Activated T-cell treated with anti-CD3 and anti-CD28 coated beads for 24 hours (primary cell): ENCODE data around the gene MYO5B.
"Not testable (repeated sequence)": the region's sequence is repeated elsewhere in the genome, so short reads cannot be mapped to it uniquely, and the experiment has no call there.

ENCODE experiments used
- DNase-seq: peaks from one replicate; pipeline ENCODE4 v3.0.0-alpha.2; 2020; ENCODE audit warnings: low read depth

The MYO5B gene

DNA sequence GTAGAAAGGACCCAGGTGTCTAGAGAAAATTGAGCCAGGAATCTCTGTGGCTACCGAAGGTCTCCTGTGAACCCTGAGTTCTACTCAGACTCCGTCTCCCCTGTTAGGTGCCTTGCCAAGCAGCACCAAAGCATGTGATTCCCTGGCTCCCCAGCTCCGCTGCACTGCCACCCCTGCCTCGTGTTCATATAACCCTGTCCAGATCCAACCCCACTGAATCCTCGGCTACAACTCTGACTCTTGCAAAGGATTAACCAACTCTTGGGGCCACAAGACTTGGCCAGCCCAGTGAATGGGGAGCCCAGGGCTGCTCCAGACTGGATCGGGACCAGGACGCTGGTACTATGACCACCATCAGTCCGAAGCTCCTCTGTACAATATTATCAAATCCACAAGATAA, 344.3 kb downstream of the MYO5B start:
- DNase-seq: no peak

DNA sequence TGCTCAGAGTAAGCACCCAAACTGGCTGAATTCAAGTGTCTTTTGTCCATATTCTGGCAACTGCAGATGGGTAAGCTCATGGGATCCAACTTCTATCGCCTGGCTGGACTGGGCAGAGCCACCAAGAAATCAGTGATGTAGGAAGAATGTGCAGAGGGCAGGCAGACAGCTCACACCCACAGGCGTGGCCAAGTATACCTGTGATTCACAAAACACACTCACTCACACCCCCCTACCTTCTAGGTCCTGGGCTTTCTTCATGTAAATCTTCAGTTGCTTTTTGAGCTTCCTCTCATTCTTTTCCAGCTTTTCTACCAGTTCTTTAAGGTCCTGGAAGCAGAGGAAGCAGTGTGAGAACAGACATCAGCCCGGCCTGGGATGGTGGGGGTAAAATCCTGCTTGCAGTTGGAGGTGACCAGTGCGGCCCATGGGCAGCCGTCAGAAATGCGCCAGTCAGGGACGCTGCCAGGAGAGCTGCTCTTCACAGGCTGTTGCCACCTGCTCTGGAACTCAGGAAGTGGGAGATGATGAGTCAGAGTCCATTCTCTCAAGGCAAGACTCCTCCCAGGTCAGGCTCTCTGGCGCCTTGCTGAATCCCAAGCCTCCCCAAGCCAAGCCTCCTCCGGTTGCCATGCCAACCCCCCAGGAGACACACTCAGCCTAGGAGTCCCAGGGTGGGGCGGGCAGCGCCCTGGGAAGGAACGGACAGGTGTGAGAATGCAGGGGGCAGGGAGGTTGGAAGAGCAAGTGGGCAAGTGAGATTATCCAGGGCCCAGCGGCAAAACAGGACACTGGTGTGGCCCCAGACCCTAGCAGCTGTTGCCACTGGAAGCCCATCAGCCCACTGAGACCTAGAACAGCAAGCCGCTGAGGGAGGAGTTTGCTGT, 345.4 kb downstream of the MYO5B start:
- DNase-seq: no peak

GRCh38 chr18:49848115-49848514, 346.8 kb downstream of the MYO5B start:
- no peak for DNase-seq

DNA sequence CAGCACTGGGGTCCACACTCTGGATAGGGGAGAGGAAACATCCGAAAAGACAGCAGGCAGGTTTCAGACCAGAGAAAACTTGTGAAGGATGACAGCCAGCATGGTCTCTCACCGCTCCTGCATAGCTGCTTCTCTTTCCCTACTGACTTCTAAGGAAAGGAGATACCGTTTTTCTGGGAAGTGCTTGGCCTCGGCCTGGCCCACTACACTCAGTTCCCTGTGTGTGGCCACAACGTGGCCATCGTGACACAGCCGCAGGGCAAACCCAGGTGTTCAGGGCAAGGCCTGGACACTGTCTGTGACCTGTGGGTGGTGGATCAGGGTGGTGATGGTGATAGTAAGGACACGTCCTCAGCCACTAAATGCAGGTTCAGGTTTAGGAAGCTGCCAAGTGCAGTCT, 347.4 kb downstream of the MYO5B start:
- DNase-seq: no peak

GRCh38 chr18:49846718-49847470, 348.1 kb downstream of the MYO5B start:
- DNase-seq: no peak

DNA sequence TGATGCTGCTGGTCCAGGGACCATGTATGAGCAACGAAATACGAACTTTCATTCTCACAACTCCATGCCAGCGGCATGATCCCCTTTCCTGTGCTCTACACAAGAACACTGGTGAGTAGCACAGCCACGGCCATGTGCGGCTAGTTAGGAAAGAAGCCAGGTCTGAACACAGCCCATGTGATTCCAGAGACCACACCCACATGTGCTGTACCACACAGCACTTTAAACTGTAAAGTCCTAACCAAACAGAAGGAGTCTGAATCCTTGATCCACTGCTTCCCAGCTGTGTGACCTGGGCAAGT, 348.6 kb downstream of the MYO5B start:
- no peak for DNase-seq

GRCh38 chr18:49845629-49846360, 349.2 kb downstream of the MYO5B start:
- DNase-seq: no peak

GRCh38 chr18:49844903-49845302, 350.0 kb downstream of the MYO5B start:
- no peak for DNase-seq

GRCh38 chr18:49843778-49844625, 350.9 kb downstream of the MYO5B start:
- DNase-seq: no peak

GRCh38 chr18:49843131-49843530, 351.8 kb downstream of the MYO5B start:
- DNase-seq: no peak

GRCh38 chr18:49842656-49843055, 352.3 kb downstream of the MYO5B start:
- DNase-seq: no peak

DNA sequence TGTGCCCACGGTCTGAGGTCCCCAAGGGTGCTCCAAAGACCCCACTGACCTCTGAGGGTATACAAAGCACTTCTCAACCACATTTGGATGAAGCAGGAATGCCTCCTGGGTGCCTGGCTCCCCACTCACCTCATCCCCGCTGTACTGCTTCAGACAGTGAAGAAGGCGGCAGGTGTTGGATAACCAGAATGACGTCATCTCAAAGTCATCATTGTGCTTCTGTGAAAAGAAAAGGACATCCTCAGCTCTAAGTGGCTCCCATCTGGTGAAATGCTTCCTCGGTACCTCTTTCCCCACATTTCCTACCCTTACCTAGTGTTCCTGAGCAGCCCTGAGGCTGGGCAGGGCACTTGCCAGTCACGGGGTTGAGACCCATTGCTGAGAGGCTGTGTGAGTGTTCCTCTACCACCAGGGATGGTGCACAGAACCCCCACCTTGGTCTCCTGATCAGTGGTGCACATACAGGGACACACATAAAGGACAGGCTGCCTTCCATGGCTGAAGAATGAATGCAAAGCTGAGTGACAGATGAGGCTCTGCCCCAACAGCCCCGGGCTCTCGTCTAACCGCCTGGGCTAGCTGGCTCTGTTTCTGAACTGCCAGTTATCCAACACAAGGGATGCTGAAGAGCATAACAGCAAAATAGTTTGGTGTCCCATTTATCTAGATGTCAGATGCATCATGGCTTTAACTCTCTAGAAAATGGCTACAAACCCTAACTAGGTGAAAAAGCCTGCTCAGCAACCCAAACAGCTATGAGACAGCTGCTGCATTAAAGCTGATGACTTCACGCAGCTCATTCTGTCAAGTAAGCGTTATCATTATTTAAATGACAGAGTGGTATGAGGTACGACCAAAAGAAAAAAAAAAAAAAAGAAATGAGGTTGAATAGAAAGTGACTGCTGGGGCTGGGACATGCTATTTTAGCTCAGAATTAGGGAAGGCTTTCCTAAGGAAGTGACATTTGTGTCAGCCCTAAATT, 353.4 kb downstream of the MYO5B start:
- no peak for DNase-seq

DNA sequence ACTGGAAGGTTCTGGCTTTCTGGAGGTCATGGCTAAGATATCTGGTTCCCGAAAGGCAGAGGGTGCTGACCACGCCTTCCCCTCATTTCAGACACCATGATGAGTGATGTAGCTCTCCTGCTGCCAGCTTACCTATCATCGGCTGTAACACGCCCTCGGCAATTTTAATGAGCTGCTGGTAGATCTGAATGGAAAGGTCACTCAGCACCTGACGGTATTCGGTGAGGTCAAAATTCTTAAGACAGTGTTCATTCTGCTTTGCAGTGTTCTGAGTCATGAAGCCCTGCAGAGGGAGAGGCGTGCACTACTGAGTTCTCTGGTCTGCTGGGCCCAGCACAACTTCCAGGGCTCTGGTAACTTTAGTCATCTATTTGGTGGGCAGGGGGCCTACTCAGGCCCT, 355.9 kb downstream of the MYO5B start:
- DNase-seq: no peak

DNA sequence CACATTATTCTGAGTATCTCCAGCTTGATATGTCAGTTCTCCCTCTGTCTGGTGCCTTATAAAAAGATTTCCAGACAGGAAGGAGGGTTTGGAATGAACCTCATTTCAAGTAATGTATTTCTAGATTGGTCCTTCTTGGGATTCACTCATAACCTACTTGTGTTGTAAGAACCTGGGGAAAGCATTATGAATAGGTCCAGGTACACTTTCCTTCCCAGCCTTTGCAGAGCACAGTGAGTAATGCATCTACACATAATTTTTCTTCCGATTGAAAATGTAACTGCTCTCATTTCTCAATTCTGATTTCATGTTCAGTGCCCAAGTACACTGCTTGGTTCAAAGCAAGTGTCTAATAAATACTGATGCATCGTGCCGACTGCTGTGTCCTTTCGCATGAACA, 356.6 kb downstream of the MYO5B start:
- DNase-seq: no peak

GRCh38 chr18:49837889-49838288, 357.1 kb downstream of the MYO5B start:
- DNase-seq: no peak

GRCh38 chr18:49837316-49837835, 357.6 kb downstream of the MYO5B start:
- not testable (repeated sequence) for DNase-seq

DNA sequence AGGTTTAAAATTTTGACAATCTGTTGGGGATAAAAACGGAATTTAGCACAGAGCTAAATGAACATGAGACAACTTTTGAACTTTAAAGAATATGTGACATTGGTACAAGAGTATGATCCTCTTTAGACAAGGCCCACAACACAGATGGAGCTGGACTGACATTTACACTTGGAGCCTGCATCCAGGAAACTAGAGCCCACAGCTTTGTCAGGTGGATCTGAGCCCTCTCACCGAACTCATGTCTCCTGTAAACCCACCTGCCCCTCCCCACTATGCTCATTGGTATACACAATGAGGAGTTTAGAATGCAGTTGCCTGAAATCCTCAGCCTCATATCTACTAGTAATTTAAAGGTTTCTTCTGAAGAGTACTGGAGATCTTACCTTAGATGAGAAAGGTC, 359.5 kb downstream of the MYO5B start:
- DNase-seq: no peak

DNA sequence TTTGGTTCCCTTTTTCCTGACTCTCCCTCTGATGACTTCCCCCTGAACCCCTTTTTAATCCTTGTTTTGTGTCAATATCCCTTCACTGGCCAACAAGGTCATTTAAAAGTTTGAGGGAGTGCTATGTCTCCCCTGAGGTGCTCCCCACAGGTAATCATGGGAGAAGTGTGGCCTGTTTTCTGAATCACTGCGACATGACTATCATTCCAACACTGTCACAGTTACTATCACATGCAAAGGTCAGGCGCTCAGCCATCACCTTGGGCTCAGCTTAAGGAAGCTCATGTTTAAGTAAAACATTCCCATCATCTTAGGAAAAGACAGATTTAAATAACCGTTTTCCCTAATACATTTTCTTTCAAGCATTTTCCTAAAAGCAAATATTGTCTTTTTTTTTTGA, 360.7 kb downstream of the MYO5B start:
- no peak for DNase-seq

DNA sequence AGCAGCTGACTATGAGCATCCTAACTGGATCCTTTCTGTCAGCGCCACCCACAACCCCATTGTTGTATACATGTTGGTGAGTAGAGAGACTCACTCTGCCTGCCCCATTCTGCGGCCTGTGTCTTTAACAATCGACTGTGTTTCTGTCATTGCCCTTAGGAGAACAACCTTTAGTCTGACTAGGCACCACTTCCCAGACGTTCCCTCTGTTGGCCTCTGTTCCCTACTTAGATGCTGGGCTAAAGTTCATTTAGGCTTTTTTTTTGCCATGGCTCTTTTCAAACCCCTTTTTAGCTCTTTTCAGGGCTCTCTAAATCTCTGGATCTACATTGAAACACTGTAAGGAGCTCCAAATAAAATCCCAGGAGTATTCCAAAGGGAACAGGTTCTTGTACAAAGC, 361.1 kb downstream of the MYO5B start:
- no peak for DNase-seq

GRCh38 chr18:49832221-49832647, 362.7 kb downstream of the MYO5B start:
- no peak for DNase-seq
